Measurements from ENCODE around the gene DDX24.

GRCh38 chr14:94031161-94031882 is 49.7 kb downstream of the DDX24 start:
- TF ChIP-seq CTCF (conservative IDR thresholded peaks at IDR 0.05; ENCODE audit: low read length) (no peak), EZH2phosphoT487 (IDR thresholded peaks at IDR 0.05; ENCODE audit: borderline replicate concordance, low read depth, low read length) (no peak)

Data from OCI-LY7 (cell line).